CD14-positive monocyte (primary cell): ENCODE data around the gene RNF213. TPM values are rescaled to one million over a fixed set of nuclear protein-coding genes. Genes with fewer than 3 reads are reported as not detected.

Experiments used
- DNase-seq, 3 donors: peaks; one replicate each; pipeline ENCODE4 v3.0.0-alpha.2; 2011 to 2022
- H2AFZ ChIP-seq: 2 replicates; pipeline ENCODE4 v1.6.0; 2012; ENCODE audit warnings: mild to moderate bottlenecking, low read depth, low read length, inconsistent platforms; ENCODE audit not compliant: insufficient read depth, poor library complexity, severe bottlenecking
- H3K27ac ChIP-seq, 2 donors: 1 replicate in 1 of 2; 2 replicates in 1 of 2; pipeline ENCODE4 v1.5.1; 2012 to 2013; ENCODE audit warnings: low read length in 2 of 2, control low read depth in 1 of 2, inconsistent platforms in 1 of 2, low read depth in 1 of 2, mild to moderate bottlenecking in 1 of 2
- H3K27me3 ChIP-seq, 2 donors: one replicate each; pipeline versions ENCODE4 v1.6.0 to v1.6.1; 2011 to 2013; ENCODE audit warnings: low read length in 2 of 2; ENCODE audit not compliant: control insufficient read depth in 2 of 2, insufficient read depth in 2 of 2
- H3K36me3 ChIP-seq, 2 donors: replicated peaks in 1 of 2; 1 replicate in 1 of 2; 2 replicates in 1 of 2; pipeline versions ENCODE4 v1.5.1 to v1.6.1; 2012 to 2013; ENCODE audit warnings: low read length in 2 of 2, control low read depth in 1 of 2, inconsistent platforms in 1 of 2, mild to moderate bottlenecking in 1 of 2; ENCODE audit not compliant: insufficient read depth in 2 of 2, control insufficient read depth in 1 of 2
- H3K4me1 ChIP-seq, 2 donors: 1 replicate in 1 of 2; 2 replicates in 1 of 2; pipeline versions ENCODE4 v1.5.1 to v1.6.1; 2012 to 2013; ENCODE audit warnings: low read length in 2 of 2, control low read depth in 1 of 2, inconsistent platforms in 1 of 2, mild to moderate bottlenecking in 1 of 2, moderate library complexity in 1 of 2; ENCODE audit not compliant: insufficient read depth in 2 of 2, control insufficient read depth in 1 of 2
- H3K4me2 ChIP-seq: replicated peaks from 2 replicates; pipeline ENCODE3; 2012; ENCODE audit warnings: low read length, moderate library complexity, mild to moderate bottlenecking; ENCODE audit not compliant: poor library complexity, severe bottlenecking; ENCODE audit errors: extremely low read depth
- H3K4me3 ChIP-seq, 3 experiments: fragments of 200-600 bp in 1 of 3; sonication (generic) in 1 of 3; replicated peaks in 1 of 3; 1 replicate in 2 of 3; 2 replicates in 1 of 3; pipeline ENCODE4 v1.5.1; 2011 to 2013; ENCODE audit warnings: low read length in 3 of 3, mild to moderate bottlenecking in 3 of 3, control low read depth in 2 of 3, low read depth in 2 of 3, inconsistent platforms in 1 of 3, moderate library complexity in 1 of 3
- H3K79me2 ChIP-seq: 2 replicates; pipeline ENCODE4 v1.6.0; 2012; ENCODE audit warnings: mild to moderate bottlenecking, control low read depth, inconsistent platforms, low read length, moderate library complexity; ENCODE audit not compliant: insufficient read depth
- H3K9ac ChIP-seq: 2 replicates; pipeline ENCODE4 v1.6.0; 2017; ENCODE audit warnings: low read length, mild to moderate bottlenecking; ENCODE audit not compliant: insufficient read depth, poor library complexity, severe bottlenecking
- H3K9me3 ChIP-seq, 2 donors: replicated peaks in 1 of 2; 1 replicate in 1 of 2; 2 replicates in 1 of 2; pipeline versions ENCODE4 v1.5.1 to v1.6.1; 2012 to 2013; ENCODE audit warnings: low read length in 2 of 2, control low read depth in 1 of 2; ENCODE audit not compliant: control insufficient read depth in 1 of 2, insufficient read depth in 1 of 2
- H4K20me1 ChIP-seq: 2 replicates; pipeline ENCODE4 v1.6.0; 2012; ENCODE audit warnings: mild to moderate bottlenecking, low read length, control low read depth, moderate library complexity; ENCODE audit not compliant: insufficient read depth
- H3K27ac Mint-ChIP-seq, 7 donors: one replicate each; pipeline ENCODE4 v1.8.0; 2020; ENCODE audit warnings: mild to moderate bottlenecking in 7 of 7, mixed read lengths in 7 of 7, moderate library complexity in 6 of 7, inconsistent platforms in 2 of 7
- H3K27me3 Mint-ChIP-seq, 3 donors: one replicate each; pipeline ENCODE4 v1.8.0; 2021 to 2022; ENCODE audit warnings: low read depth in 3 of 3, mild to moderate bottlenecking in 3 of 3, mixed read lengths in 3 of 3, moderate library complexity in 3 of 3, inconsistent platforms in 1 of 3
- H3K36me3 Mint-ChIP-seq, 2 donors: one replicate each; pipeline ENCODE4 v1.8.0; 2020; ENCODE audit warnings: mixed read lengths in 2 of 2, inconsistent platforms in 1 of 2, mild to moderate bottlenecking in 1 of 2
- H3K4me1 Mint-ChIP-seq: one replicate; pipeline ENCODE4 v1.8.0; 2020; ENCODE audit warnings: mild to moderate bottlenecking, mixed read lengths
- H3K4me3 Mint-ChIP-seq, 2 donors: one replicate each; pipeline ENCODE4 v1.8.0; 2020; ENCODE audit warnings: mild to moderate bottlenecking in 2 of 2, mixed read lengths in 2 of 2, moderate library complexity in 1 of 2
- H3K9me3 Mint-ChIP-seq, 7 donors: one replicate each; pipeline ENCODE4 v1.8.0; 2020 to 2022; ENCODE audit warnings: mixed read lengths in 7 of 7, mild to moderate bottlenecking in 6 of 7, moderate library complexity in 6 of 7, inconsistent platforms in 2 of 7
- WGBS: methylation state at CpG from one replicate; pipeline ENCODE4 v1.1.5; 2013; ENCODE audit warnings: missing lambda C conversion rate; ENCODE audit not compliant: insufficient coverage; 5-methylcytosine and 5-hydroxymethylcytosine counted together
- intact Hi-C, 2 donors: fragments of 100-400 bp; cut with micrococcal nuclease; formaldehyde crosslinking; loops; one replicate each; pipeline versions ENCODE4 v1.15.0 to v1.15.1; 2023
- polyA plus RNA-seq, 3 donors: library from polyadenylated mRNA; depleted of rRNA in 1 of 3; unstranded in 2 of 3; stranded (reverse) in 1 of 3; fragments of 300-500 nt in 2 of 3; fragments of >200 nt in 1 of 3; fragmentation: Illumina TruSeq in 2 of 3; gene quantifications; 1 replicate in 2 of 3; 2 replicates in 1 of 3; pipeline ENCODE4 v1.2.3, GENCODE V29; 2012 to 2021
- TF ChIP-seq, protein P1 (sequence below): fragments of 200-600 bp; IDR thresholded peaks from one replicate; pipeline ENCODE4 v1.8.0; 2022; ENCODE audit warnings: antibody characterized with exemption, mild to moderate bottlenecking

Gene RNF213
- polyA plus RNA-seq, 3 donors, result 10.3 to 196 (median 18.1) TPM

DNA sequence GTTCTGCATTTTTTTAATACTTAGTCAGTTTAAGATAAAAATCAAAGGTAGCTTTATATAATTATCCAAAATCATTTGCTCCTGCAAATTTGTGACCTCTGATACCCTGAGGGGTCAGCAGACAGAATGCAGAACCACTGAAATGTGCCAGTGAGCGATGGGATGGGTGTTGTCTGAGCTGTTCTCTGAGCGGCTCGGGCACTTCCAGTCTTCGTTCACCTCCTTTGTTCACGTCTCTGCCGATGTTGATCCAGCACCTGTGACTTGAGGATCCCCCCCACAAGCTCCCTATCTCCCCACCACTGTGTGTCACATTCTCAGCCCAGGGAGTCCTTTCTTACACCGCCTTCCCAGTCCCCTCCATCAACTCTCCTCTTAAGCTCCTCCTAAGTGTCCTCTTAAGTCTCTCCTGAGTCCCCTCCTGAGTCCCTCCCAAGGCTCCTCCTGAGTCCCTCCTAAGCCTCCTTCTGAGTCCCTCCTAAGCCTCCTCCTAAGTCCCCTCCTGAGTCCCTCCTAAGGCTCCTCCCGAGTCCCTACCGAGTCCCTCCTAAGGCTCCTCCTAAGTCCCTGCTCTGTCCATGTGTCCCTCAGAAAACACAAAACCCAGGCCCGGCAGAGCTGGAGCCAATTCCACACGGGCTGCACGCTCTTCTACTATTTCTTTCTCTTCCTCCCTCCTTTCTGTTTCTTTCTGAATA is 47.5 kb downstream of the RNF213 start:
- peaks cover 89 to 100% of the 10 kb centered on the region in 2 donors for H3K36me3 ChIP-seq
- H3K9ac ChIP-seq, result no peak overlapping the region
- H3K4me2 ChIP-seq, result no peak overlapping the region
- peaks cover 4 to 9% (median 6%) of the 10 kb centered on the region in 7 donors for H3K9me3 Mint-ChIP-seq
- no peak for DNase-seq
- no peak overlapping the region for H3K27ac ChIP-seq
- H2AFZ ChIP-seq, result no peak overlapping the region
- H3K27ac Mint-ChIP-seq, result peak overlapping the region in 2 of 7 donors; percentile 44 to 71
- intact Hi-C loops, result no loop called here
- H3K4me3 Mint-ChIP-seq, result no peak overlapping the region
- H3K4me1 Mint-ChIP-seq, result no peaks in the 10 kb centered on the region
- TF ChIP-seq, protein P1, sequence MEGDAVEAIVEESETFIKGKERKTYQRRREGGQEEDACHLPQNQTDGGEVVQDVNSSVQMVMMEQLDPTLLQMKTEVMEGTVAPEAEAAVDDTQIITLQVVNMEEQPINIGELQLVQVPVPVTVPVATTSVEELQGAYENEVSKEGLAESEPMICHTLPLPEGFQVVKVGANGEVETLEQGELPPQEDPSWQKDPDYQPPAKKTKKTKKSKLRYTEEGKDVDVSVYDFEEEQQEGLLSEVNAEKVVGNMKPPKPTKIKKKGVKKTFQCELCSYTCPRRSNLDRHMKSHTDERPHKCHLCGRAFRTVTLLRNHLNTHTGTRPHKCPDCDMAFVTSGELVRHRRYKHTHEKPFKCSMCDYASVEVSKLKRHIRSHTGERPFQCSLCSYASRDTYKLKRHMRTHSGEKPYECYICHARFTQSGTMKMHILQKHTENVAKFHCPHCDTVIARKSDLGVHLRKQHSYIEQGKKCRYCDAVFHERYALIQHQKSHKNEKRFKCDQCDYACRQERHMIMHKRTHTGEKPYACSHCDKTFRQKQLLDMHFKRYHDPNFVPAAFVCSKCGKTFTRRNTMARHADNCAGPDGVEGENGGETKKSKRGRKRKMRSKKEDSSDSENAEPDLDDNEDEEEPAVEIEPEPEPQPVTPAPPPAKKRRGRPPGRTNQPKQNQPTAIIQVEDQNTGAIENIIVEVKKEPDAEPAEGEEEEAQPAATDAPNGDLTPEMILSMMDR, result no peak
- H3K4me3 ChIP-seq, result no peak overlapping the region
- no peaks in the 10 kb centered on the region for H3K27me3 ChIP-seq
- peaks cover 0 to 1% (median 0%) of the 10 kb centered on the region in 3 donors for H3K27me3 Mint-ChIP-seq
- H3K79me2 ChIP-seq, result peaks cover 13% of the 10 kb centered on the region
- peaks cover 85 to 96% of the 10 kb centered on the region in 2 donors for H3K36me3 Mint-ChIP-seq
- H3K4me1 ChIP-seq, result no peaks in the 10 kb centered on the region
- H3K9me3 ChIP-seq, result peaks cover 7 to 8% of the 10 kb centered on the region in 2 donors
- peaks cover 100% of the 10 kb centered on the region for H4K20me1 ChIP-seq
- 98% methylated on average over 9 of the region's 12 CpGs for WGBS

DNA sequence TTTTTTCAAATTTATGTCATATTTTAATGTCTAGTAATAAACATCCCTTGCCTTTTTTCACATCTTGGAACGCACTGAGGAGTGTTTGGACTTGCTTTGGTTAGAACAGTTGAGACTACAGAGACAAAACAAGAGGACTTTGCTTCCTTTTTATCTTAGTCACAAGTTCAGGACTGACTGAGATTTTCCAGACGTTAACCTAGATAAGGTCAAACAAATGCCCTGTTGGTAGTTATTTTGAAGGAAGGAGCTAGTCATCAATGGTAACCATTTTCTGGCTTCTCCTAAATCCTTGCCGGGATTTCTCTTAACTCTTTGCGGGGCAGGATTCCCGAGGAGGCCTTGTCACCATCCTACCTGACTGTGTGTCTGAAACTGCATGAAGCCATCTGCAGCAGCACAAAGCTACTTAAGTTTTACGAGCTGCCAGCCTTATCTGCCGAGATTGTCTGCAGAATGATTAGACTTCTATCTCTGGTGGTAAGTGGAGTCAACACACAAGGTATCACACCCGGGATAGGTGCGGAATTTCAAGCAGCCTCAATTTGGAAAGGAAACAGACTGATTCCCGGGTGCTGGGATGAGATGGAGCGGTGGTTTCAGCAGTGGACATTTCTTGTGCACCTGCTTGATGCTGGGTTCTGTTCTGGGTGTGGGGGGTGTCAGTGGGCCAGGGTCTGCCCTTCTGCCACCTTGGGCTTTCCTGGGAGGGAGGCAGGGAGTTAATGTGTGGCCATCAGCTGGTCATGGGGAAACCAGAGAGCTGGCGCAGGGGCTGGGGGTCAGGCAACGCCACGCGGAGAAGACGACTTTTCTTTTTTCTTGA is 48.3 kb downstream of the RNF213 start:
- H3K9me3 Mint-ChIP-seq, result peaks cover 0 to 5% (median 2%) of the 10 kb centered on the region in 7 donors
- no peak overlapping the region for H3K4me3 ChIP-seq
- no peaks in the 10 kb centered on the region for H3K27me3 ChIP-seq
- H3K9ac ChIP-seq, result no peak overlapping the region
- TF ChIP-seq, protein P1, result no peak
- no peaks in the 10 kb centered on the region for H3K4me1 Mint-ChIP-seq
- H3K36me3 Mint-ChIP-seq, result peaks cover 84 to 94% of the 10 kb centered on the region in 2 donors
- H3K4me1 ChIP-seq, result no peaks in the 10 kb centered on the region
- no peak for DNase-seq
- H3K4me2 ChIP-seq, result no peak overlapping the region
- peaks cover 0 to under 1% of the 10 kb centered on the region in 2 donors for H3K9me3 ChIP-seq
- intact Hi-C loops, result no loop called here
- peaks cover 0 to 1% (median 0%) of the 10 kb centered on the region in 3 donors for H3K27me3 Mint-ChIP-seq
- peak overlapping the region in 2 of 7 donors; percentile 40 to 71 for H3K27ac Mint-ChIP-seq
- peaks cover 18% of the 10 kb centered on the region for H3K79me2 ChIP-seq
- H4K20me1 ChIP-seq, result peaks cover 100% of the 10 kb centered on the region
- H3K36me3 ChIP-seq, result peaks cover 86 to 99% of the 10 kb centered on the region in 2 donors
- no peak overlapping the region for H2AFZ ChIP-seq
- over 99% methylated on average over 15 of the region's 16 CpGs for WGBS
- H3K27ac ChIP-seq, result no peak overlapping the region
- H3K4me3 Mint-ChIP-seq, result no peak overlapping the region
